PC-3 (cell line): Measurements from ENCODE around the gene NCAPG.

Source experiments
- CTCF ChIP-seq: fragments of 300-600 bp; sonication (generic); conservative IDR thresholded peaks from 2 replicates; pipeline ENCODE4 v1.5.1; 2017; ENCODE audit warnings: antibody characterized with exemption, low read depth, mild to moderate bottlenecking, low read length
- EZH2 ChIP-seq: fragments of 300-600 bp; sonication (generic); IDR thresholded peaks from one replicate; pipeline ENCODE4 v1.6.1; 2017; ENCODE audit warnings: antibody characterized with exemption, mild to moderate bottlenecking, low read length; ENCODE audit not compliant: unreplicated experiment
- EZH2phosphoT487 ChIP-seq: fragments of 300-600 bp; sonication (generic); IDR thresholded peaks from 2 replicates; pipeline ENCODE4 v1.6.1; 2018; ENCODE audit warnings: mild to moderate bottlenecking, antibody characterized with exemption, low read length, borderline replicate concordance

- TF ChIP-seq EZH2phosphoT487, result no peak
- no peak for TF ChIP-seq CTCF
- no peak for TF ChIP-seq EZH2
These were observed 21.8 kb upstream of the NCAPG start for GRCh38 chr4:17788956-17789355.
